ENCODE data around the gene DARS1. TPM values are rescaled to one million over a fixed set of nuclear protein-coding genes. Genes with fewer than 3 reads are reported as not detected.

Gene DARS1
- total RNA-seq, 1 donor: 98.2 TPM

GRCh38 chr2:135904341-135904989, 81.0 kb downstream of the DARS1 start:
- DNase-seq (ENCODE audit: low read depth): peak; percentile 80
- H3K4me3 ChIP-seq (ENCODE audit: low read depth, low read length): no peak overlapping the region
- TF ChIP-seq CTCF (IDR thresholded peaks at IDR 0.05; ENCODE audit: insufficient read depth, low read length): no peak

- DNase-seq (ENCODE audit: low read depth): no peak
- no peak overlapping the region for H3K4me3 ChIP-seq (ENCODE audit: low read depth, low read length)
- no peak for TF ChIP-seq CTCF (IDR thresholded peaks at IDR 0.05; ENCODE audit: insufficient read depth, low read length)
Observed at GRCh38 chr2:135903650-135904049, 81.8 kb downstream of the DARS1 start.

GRCh38 chr2:135899567-135899966, 85.9 kb downstream of the DARS1 start:
- H3K4me3 ChIP-seq (ENCODE audit: low read depth, low read length): no peak overlapping the region
- no peak for TF ChIP-seq CTCF (IDR thresholded peaks at IDR 0.05; ENCODE audit: insufficient read depth, low read length)
- DNase-seq (ENCODE audit: low read depth): no peak

GRCh38 chr2:135898234-135898786, 87.1 kb downstream of the DARS1 start:
- no peak for TF ChIP-seq CTCF (IDR thresholded peaks at IDR 0.05; ENCODE audit: insufficient read depth, low read length)
- no peak overlapping the region for H3K4me3 ChIP-seq (ENCODE audit: low read depth, low read length)
- no peak for DNase-seq (ENCODE audit: low read depth)

- DNase-seq (ENCODE audit: low read depth): no peak
- TF ChIP-seq CTCF (IDR thresholded peaks at IDR 0.05; ENCODE audit: insufficient read depth, low read length): no peak
- H3K4me3 ChIP-seq (ENCODE audit: low read depth, low read length): no peak overlapping the region
Observed at GRCh38 chr2:135894930-135895329, 90.5 kb downstream of the DARS1 start.

- no peak overlapping the region for H3K4me3 ChIP-seq (ENCODE audit: low read depth, low read length)
- TF ChIP-seq CTCF (IDR thresholded peaks at IDR 0.05; ENCODE audit: insufficient read depth, low read length): no peak
- no peak for DNase-seq (ENCODE audit: low read depth)
Observed at GRCh38 chr2:135893374-135893794, 92.0 kb downstream of the DARS1 start.

GRCh38 chr2:135890835-135891234, 94.6 kb downstream of the DARS1 start:
- DNase-seq (ENCODE audit: low read depth): no peak
- no peak for TF ChIP-seq CTCF (IDR thresholded peaks at IDR 0.05; ENCODE audit: insufficient read depth, low read length)
- no peak overlapping the region for H3K4me3 ChIP-seq (ENCODE audit: low read depth, low read length)

Data from fibroblast of the aortic adventitia (primary cell).